Smooth muscle cell (in vitro differentiated cells): ENCODE data around the gene COX6B2. TPM values are rescaled to one million over a fixed set of nuclear protein-coding genes. Genes with fewer than 3 reads are reported as not detected.

Experiments
- DNase-seq: peaks from one replicate; lab custom pipeline; 2025; ENCODE audit not compliant: unreplicated experiment; lab: John Stamatoyannopoulos, UW
- H2AFZ ChIP-seq: fragments of 200-600 bp; sonication (generic); 2 replicates; pipeline ENCODE4 v1.6.0; 2016; ENCODE audit warnings: antibody characterized with exemption, low read depth, mild to moderate bottlenecking
- H3F3A ChIP-seq: fragments of 200-600 bp; sonication (generic); 2 replicates; pipeline ENCODE4 v1.6.0; 2017; ENCODE audit warnings: antibody characterized with exemption, low read depth
- H3K27ac ChIP-seq: fragments of 200-600 bp; sonication (generic); 2 replicates; pipeline ENCODE4 v1.5.1; 2016; ENCODE audit warnings: low read depth, mild to moderate bottlenecking
- H3K27me3 ChIP-seq: fragments of 200-600 bp; sonication (generic); 2 replicates; pipeline ENCODE4 v1.6.1; 2016; ENCODE audit warnings: low read depth, mild to moderate bottlenecking
- H3K36me3 ChIP-seq: fragments of 200-600 bp; sonication (generic); 2 replicates; pipeline ENCODE4 v1.5.1; 2016; ENCODE audit warnings: low read depth
- H3K4me1 ChIP-seq: fragments of 200-600 bp; sonication (generic); 2 replicates; pipeline ENCODE4 v1.5.1; 2016; ENCODE audit warnings: low read depth
- H3K4me2 ChIP-seq: fragments of 200-600 bp; sonication (generic); 2 replicates; pipeline ENCODE4 v1.6.0; 2016; ENCODE audit warnings: mild to moderate bottlenecking
- H3K4me3 ChIP-seq: fragments of 200-600 bp; sonication (generic); 2 replicates; pipeline ENCODE4 v1.5.1; 2016; ENCODE audit warnings: mild to moderate bottlenecking
- H3K79me2 ChIP-seq: fragments of 200-600 bp; sonication (generic); 2 replicates; pipeline ENCODE4 v1.6.0; 2016; ENCODE audit warnings: low read depth, mild to moderate bottlenecking
- H3K9ac ChIP-seq: fragments of 200-600 bp; sonication (generic); 2 replicates; pipeline ENCODE4 v1.6.0; 2016; ENCODE audit warnings: low read depth
- H3K9me3 ChIP-seq: fragments of 200-600 bp; sonication (generic); replicated peaks from 2 replicates; pipeline ENCODE4 v1.5.1; 2016; ENCODE audit warnings: low read depth
- H4K20me1 ChIP-seq: fragments of 200-600 bp; sonication (generic); 2 replicates; pipeline ENCODE4 v1.6.0; 2016; ENCODE audit warnings: low read depth
- WGBS: methylation state at CpG from one replicate; pipeline ENCODE4 v1.1.7; 2016; ENCODE audit warnings: low lambda C conversion rate; 5-methylcytosine and 5-hydroxymethylcytosine counted together
- polyA plus RNA-seq: library from polyadenylated mRNA; unstranded; fragments of >200 nt; fragmentation: Nextera tagmentation; extraction: Ambion mirVana; gene quantifications from 2 replicates; pipeline ENCODE4 v1.2.1, GENCODE V29; 2016
- total RNA-seq: library from RNA; depleted of rRNA; stranded (reverse); fragments of >200 nt; gene quantifications from 2 replicates; pipeline ENCODE4 v1.2.3, GENCODE V29; 2014
- TF ChIP-seq, protein P1 (sequence below): fragments of 200-600 bp; sonication (generic); IDR thresholded peaks from 2 replicates; pipeline ENCODE4 v1.5.1; 2017; ENCODE audit warnings: borderline replicate concordance, mild to moderate bottlenecking, antibody characterized with exemption; ENCODE audit not compliant: insufficient read depth, poor library complexity, severe bottlenecking

COX6B2 gene
- total and polyA plus RNA-seq, 2 experiments from 2014 or later, result 0.18 to 1.7 TPM

DNA sequence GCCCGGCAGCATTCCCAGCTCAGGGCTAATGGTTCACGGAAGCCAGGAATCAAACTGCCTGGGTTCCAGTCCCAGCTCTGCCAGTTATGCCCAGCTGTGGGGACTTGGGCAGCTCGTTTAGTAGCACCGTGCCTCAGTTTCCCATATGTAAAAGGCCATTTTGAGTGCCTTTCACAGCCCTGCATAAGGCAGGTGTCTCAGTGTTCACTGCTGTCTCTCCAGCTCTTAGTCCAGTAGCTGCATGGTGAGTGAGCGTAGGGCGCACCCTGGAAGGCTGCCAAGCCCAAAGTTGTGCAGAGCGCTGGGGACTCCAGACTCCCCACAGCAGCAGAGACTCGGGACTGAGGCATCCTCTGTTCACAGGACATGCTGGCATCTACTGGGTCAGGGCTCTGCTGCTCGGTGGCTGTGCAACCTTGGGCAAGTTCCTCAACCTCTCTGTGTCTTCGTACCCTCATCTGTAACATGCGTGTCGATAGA lies 36.7 kb upstream of the COX6B2 start:
- WGBS, result 91% methylated on average over 12 of the region's 12 CpGs
- no peak overlapping the region for H2AFZ ChIP-seq
- H3F3A ChIP-seq, result no peaks in the 10 kb centered on the region
- H3K4me1 ChIP-seq, result peaks cover 16% of the 10 kb centered on the region
- no peak overlapping the region for H3K9ac ChIP-seq
- H3K9me3 ChIP-seq, result no peaks in the 10 kb centered on the region
- H4K20me1 ChIP-seq, result peaks cover 71% of the 10 kb centered on the region
- no peak overlapping the region for H3K4me3 ChIP-seq
- no peak for DNase-seq
- no peak overlapping the region for H3K27ac ChIP-seq
- H3K27me3 ChIP-seq, result no peaks in the 10 kb centered on the region
- no peaks in the 10 kb centered on the region for H3K36me3 ChIP-seq
- no peak overlapping the region for H3K4me2 ChIP-seq
- TF ChIP-seq, protein P1, sequence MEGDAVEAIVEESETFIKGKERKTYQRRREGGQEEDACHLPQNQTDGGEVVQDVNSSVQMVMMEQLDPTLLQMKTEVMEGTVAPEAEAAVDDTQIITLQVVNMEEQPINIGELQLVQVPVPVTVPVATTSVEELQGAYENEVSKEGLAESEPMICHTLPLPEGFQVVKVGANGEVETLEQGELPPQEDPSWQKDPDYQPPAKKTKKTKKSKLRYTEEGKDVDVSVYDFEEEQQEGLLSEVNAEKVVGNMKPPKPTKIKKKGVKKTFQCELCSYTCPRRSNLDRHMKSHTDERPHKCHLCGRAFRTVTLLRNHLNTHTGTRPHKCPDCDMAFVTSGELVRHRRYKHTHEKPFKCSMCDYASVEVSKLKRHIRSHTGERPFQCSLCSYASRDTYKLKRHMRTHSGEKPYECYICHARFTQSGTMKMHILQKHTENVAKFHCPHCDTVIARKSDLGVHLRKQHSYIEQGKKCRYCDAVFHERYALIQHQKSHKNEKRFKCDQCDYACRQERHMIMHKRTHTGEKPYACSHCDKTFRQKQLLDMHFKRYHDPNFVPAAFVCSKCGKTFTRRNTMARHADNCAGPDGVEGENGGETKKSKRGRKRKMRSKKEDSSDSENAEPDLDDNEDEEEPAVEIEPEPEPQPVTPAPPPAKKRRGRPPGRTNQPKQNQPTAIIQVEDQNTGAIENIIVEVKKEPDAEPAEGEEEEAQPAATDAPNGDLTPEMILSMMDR, result no peak
- peaks cover 42% of the 10 kb centered on the region for H3K79me2 ChIP-seq

DNA sequence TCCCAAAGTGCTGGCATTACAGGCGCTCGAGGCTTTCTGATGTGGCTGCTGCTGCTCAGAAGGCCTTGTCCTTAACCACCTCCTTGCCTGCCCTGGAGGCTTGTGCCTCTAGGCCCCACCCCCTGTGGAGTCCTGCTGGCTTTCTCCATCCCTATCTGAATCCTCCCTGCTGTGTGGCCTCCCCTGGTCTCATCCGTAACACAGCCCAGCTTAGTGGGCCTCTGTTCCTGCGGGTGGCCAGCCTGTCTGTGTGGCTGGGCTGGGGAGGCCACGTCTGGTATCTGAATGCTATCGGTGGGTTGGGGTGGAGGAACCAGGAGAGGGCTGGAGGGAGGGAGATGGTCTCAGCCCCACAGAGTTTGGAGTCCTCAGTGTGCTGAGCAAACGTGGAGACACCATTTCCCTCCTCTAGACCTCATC lies 36.0 kb upstream of the COX6B2 start:
- Histone ChIP-seq H2AFZ (no peak overlapping the region), H3K4me3 (no peak overlapping the region), H3F3A (no peaks in the 10 kb centered on the region), H3K9ac (no peak overlapping the region), H3K36me3 (no peaks in the 10 kb centered on the region), H3K4me1 (peaks cover 16% of the 10 kb centered on the region), H4K20me1 (peaks cover 75% of the 10 kb centered on the region), H3K27ac (no peak overlapping the region), H3K4me2 (no peak overlapping the region), H3K79me2 (peaks cover 47% of the 10 kb centered on the region), H3K9me3 (no peaks in the 10 kb centered on the region), H3K27me3 (no peaks in the 10 kb centered on the region)
- WGBS, result 54% methylated on average over 7 of the region's 7 CpGs
- no peak for DNase-seq
- TF ChIP-seq, protein P1, result no peak

DNA sequence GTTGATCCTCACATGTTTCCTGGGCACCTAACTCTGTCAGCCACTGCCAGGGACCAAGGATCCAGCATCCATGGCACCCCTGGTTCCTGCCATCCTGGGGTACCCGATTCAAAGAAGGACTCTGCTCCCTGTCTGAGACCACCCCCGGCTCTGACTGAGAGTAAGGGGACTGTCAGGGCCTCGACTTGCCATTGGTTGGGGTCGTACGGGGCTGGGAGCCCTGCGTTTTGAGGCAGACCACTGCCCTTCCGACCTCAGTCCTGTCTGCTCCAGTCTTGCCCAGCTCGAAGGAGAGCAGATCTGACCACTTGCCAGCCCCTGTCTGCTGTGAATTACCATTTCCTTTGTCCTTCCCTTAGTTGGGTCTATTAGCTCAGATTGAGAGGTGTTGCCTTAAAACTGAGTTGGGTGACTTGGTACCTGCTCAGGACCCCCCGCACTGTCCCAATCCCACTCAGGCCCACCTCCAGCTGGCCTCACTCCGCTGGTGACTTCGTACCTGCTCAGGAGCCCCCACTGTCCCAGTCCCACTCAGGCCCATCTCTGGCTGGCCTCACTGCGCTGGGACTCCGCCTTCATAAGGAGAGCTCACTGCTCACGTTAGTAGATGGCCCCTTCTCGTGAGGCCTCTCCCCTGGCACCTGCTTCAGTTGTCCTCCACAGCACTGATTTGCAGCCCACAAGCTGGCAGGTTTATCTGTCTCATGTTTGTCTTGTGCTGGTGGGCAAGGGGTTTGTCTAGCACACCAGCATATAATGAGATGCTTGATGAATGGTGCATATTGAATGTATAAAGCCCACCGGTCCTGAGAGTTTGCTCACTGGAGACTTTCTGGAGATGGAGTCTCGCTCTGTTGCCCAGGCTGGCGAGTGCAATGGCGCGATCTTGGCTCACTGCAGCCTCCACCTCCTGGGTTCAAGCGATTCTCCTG lies 35.1 kb upstream of the COX6B2 start:
- no peak for DNase-seq
- 91% methylated on average over 21 of the region's 21 CpGs for WGBS
- Histone ChIP-seq H3K9me3 (no peaks in the 10 kb centered on the region), H3K4me1 (peaks cover 21% of the 10 kb centered on the region), H4K20me1 (peaks cover 75% of the 10 kb centered on the region), H3K27me3 (no peaks in the 10 kb centered on the region), H3K36me3 (no peaks in the 10 kb centered on the region), H2AFZ (no peak overlapping the region), H3K9ac (no peak overlapping the region), H3K4me2 (no peak overlapping the region), H3F3A (peaks cover 5% of the 10 kb centered on the region), H3K4me3 (no peak overlapping the region), H3K79me2 (peaks cover 47% of the 10 kb centered on the region), H3K27ac (no peak overlapping the region)
- TF ChIP-seq, protein P1, result no peak
